ENCODE results near the gene TWNK.
"Not testable (repeated sequence)": the region's sequence is repeated elsewhere in the genome, so short reads cannot be mapped to it uniquely, and the experiment has no call there.

The TWNK gene

DNA sequence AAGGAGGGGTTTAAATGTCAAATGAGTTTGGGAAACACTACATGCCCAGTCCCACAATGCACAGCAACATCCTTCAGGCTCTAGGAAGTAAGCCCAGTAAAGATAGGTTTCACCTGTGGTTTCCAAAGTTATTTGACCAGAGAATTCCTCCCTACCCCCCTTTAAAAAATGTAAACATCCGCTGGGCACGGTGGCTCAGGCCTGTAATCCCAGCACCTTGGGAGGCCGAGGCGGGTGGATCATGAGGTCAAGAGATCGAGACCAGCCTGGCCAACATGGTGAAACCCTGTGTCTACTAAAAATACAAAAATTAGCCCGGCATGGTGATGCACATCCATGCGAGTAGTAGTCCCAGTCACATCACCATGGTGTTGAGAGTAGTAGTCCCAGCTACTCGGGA is 11.9 kb upstream of the TWNK start:
- not testable (repeated sequence) for DNase-seq

DNA sequence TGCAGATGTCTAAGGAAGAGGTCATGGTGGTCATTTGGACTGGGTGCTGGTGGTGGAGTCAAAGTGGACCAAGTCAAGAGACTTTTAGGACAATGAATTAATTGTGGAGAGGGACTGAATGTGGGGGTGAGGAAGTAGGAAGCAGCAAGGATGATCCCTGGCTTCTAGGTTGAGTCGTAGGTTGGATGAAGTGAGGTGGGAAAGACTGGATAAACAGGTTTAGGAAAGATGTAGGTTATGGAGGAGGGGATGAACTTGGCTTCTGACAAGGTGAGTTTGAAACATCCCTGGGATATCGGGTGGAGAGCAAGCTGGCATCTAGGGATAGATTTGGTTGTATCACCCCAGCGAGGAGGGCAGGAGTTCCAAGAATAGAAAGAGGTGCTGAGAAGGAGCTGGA is 10.4 kb upstream of the TWNK start:
- no peak for DNase-seq

DNA sequence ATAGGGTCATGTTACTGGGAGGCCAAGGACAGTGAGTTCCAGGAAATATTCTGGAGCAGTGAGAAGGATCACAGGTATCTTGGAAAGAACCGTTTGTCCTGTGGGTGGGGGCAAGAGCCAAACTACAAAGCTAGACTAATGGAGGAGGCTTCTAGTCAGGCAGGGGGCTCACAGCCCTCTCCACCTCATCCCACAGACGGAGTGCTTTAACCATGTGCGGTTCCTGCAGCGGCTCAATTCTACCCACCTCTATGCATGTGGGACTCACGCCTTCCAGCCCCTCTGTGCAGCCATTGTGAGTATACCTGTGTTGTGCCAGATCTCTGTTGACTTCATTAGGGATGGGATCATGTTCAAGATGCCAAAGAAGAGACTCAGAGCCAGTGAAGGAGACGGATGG is 9.9 kb upstream of the TWNK start:
- DNase-seq, result no peak

DNA sequence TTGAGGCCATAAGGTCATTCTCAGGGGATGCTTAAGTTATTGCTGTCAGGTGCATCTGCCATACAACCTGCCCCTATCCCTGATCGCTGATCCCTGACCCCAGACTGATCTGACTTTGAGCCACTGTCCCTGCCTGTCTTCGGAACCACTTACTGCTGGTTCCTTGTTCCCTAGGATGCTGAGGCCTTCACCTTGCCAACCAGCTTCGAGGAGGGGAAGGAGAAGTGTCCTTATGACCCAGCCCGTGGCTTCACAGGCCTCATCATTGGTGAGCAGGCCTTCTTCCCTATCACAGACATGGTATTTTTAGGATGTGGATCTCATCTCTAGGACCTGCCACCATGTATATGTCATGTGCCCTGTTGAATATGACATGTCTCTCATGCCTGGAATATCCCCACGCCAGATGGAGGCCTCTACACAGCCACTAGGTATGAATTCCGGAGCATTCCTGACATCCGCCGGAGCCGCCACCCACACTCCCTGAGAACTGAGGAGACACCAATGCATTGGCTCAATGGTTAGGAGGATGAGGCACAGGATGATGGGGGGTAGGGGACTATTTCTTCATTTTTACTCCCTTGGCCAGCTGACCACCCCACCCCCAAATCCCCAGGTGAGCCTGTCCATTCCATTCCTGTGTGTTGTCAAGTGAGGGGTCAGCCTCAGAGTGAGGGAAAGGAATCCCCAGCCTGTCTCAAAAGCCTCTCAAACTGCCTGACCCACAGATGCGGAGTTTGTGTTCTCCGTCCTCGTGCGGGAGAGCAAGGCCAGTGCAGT is 9.0 kb upstream of the TWNK start:
- no peak for DNase-seq

DNA sequence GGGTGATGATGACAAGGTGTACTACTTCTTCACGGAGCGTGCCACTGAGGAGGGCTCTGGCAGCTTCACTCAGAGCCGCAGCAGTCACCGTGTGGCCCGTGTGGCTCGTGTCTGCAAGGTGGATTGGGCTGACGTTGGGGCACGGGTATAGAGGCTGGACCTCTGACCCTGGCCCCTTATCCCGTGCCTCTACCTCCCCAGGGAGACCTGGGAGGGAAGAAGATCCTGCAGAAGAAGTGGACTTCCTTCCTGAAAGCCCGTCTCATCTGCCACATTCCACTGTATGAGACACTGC is 8.5 kb upstream of the TWNK start:
- no peak for DNase-seq

DNA sequence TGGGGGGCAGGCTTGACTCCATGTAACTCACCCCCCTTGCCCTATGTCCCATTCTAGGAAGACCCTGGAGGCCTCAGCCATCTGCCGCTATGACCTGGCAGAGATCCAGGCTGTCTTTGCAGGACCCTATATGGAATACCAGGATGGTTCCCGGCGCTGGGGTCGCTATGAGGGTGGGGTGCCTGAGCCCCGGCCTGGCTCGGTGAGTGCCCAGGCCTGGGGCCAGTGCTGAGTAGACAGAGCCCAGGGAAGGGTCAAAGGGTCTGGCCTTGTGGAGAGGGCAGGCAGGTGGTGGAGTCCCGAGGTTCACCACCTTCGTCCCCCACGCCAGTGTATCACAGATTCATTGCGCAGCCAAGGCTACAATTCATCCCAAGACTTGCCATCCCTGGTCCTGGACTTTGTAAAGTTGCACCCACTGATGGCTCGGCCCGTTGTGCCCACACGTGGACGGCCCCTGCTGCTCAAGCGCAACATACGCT is 7.5 kb upstream of the TWNK start:
- DNase-seq, result no peak

DNA sequence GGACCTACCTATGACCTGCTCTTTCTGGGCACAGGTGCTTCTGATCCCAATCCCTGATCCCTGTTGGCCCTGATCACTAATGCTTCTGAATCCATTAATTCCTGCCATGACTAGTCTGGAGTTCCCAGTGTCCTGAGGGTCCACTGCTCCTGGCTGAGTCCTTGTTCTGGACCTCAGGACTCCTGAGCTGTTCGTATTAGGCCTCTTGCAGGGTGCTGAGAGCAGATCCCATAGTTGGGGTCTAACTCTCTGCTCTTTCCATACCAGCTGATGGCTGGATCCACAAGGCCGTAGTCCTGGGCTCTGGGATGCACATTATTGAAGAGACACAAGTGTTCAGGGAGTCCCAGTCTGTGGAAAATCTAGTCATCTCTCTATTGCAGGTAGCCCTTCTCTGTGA is 7.0 kb upstream of the TWNK start:
- no peak for DNase-seq

DNA sequence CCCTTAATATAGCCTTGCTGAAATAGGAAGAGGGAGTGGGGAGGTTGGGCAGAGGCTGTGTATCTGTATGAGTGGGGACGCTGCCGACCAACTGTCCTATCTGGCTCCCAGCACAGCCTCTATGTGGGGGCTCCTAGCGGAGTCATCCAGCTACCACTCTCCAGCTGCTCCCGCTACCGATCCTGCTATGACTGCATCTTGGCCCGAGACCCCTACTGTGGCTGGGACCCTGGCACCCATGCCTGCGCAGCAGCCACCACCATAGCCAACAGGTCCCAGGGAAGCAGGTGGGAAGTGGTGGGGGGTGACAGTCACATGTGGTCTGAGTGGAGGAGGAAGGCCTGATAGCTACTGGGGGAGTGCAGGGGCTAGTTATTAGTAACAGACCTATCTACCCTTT is 6.6 kb upstream of the TWNK start:
- DNase-seq, result no peak

DNA sequence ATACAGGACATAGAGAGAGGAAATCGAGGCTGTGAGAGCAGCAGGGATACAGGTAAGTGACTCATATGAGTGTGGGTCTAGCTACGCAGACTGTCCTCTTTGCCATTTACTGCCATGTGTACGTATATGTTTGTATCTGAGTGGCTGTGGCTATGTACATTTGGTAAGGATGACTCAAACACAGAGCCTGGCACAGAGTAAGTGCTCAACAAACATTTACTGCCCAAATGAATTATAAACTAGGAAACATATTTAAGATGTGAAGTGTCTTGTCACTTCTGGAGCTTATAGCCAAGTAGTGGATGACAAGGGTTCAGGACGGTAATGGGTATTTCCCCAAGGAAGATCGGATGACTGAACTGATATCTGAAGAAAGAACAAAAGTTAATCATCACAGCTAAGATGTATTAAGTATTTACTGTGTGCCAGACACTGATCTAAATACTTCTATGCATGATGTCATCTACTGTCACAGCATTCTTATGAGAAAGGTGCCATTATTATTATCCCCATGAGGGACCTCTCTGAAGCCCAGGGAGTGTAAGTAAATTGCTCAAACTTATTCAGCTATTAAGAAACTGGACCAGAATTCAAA is 6.1 kb upstream of the TWNK start:
- DNase-seq, result no peak

DNA sequence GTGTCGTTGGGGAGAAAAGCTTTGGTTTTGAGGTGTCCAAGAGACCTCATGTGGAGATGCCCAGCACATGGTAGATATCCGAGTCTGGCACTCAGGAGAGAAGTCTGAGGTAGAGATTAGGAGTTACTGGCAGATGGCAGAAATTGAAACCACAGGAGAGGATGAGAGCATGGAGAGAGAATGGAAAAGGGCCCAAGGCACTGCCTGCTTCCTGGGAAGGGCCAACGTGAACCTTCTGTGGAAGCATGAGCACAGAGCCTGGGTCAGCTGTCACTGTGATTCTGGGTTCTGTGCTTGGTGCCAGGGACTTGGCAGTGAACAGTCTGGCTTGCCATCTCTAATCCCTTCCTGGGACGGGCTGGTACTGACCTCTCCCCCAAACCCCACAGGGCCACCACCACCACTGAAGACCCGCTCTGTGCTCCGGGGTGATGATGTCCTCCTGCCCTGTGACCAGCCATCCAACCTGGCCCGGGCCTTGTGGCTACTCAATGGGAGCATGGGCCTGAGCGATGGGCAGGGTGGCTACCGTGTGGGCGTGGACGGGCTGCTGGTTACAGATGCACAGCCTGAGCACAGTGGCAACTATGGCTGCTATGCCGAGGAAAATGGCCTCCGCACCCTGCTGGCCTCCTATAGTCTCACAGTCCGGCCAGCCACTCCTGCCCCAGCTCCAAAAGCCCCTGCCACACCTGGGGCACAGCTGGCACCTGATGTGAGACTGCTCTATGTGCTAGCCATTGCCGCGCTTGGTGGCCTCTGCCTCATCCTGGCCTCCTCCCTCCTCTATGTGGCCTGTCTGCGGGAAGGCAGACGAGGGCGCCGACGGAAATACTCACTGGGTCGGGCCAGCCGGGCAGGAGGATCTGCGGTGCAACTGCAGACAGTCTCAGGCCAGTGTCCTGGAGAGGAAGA is 4.2 kb upstream of the TWNK start:
- DNase-seq, result no peak

DNA sequence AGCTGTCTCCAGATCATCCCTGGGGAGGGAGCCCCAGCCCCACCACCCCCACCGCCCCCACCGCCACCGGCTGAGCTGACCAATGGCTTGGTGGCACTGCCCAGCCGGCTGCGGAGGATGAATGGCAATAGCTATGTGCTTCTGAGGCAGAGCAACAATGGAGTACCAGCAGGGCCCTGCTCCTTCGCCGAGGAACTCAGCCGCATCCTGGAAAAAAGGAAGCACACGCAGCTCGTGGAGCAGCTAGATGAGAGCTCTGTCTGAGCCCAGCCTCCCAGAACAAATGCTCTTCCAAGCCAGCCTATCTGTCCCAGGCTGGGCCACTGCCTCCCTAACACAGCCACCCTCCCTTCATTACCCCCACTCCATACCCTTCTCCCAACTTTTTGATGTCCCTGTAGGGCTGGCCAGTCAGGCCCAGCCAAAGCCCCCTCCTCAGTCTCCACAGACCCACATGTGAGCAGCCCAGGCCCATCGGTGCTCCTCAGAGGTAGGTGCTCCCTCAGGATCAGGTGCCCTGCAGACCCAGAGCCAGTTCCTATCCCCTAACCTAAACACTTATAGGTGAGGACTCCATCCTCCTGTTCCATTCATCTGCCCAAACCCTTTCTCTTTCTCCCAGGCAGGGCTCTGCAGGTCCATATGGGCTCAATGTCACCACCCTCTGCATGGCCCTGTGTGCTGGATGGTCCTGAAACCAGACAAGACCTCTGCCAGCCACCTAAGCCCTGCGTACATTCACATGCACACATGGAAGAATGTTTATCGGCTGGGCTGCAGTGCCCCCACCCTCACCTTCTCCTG is 3.3 kb upstream of the TWNK start:
- DNase-seq, result no peak

DNA sequence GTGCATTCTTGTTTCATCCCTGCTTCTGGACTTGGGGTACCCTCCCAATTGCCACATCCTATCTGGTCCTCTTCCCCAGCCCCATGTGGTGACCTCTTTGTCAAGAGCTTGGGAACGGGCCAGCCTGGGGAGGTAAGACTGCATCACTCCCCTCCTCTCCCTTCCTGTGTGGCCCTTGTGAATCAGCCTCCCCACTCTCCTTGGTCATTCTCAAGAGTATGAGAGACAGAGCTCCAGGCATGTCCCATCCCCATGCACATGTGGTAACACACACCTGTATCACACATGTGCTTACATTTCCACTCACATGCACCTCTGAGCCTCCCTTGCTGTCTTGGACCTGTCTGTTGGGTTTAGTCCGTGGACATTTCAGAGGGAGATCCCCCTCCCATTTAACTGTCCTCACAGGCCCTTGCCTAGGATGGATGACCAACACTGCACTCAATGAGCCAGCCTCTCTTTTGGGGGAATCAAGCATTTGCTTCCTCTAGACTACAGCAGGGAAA is 2.6 kb upstream of the TWNK start:
- no peak for DNase-seq

DNA sequence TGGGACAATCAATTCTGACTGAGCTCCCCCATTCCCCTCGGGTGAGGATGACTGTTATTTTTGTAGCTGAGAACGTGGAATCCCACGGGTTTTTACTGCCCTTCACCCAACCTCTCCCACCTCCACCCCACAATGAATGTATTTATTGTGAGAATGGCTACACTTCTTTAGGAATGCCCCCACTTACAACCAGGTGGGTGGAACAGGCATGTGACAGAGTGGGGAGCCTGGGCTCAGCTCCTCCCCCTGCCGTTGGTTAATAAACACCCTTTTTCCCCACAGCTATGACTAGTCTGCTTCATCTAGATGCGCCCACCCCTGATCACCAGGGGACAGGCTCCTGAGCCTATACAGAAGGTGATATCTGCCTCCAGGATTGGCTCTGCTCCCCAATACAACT is 2.0 kb upstream of the TWNK start:
- DNase-seq, result no peak

DNA sequence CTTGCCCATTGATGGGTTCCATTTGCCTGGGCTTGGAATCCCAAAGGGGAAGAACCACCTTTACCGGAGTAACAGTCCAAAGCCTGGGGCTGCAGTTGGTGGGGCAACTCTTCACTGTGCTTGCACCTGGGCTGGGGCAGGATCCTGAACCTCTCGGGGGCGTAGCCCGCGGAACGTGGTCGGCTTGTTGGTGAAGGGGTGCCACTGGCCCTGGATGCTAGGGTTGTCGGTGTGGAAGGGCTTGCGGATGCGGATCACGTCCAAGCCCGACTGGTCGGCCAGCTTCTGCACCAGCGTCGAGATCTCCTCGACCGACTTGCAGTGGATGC is 756 bp upstream of the TWNK start:
- no peak for DNase-seq

DNA sequence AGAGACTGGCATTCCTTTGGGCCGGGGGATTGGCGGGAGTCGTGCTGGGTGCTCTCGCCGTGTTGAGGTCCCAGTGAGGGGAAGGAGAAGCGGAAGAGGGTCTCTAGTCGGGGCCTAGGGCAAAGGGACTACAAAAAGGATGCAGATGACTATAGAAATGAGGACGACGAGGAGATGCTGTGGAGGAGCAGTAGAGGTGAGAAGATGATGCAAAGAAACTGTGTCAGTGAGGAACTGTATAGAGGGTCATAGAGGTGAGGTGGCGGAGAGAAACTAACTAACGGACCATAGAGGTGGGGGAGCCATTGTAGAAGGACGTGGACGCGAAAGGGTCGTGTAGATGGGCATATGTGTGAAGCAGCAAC is 324 bp downstream of the TWNK start:
- no peak for DNase-seq

DNA sequence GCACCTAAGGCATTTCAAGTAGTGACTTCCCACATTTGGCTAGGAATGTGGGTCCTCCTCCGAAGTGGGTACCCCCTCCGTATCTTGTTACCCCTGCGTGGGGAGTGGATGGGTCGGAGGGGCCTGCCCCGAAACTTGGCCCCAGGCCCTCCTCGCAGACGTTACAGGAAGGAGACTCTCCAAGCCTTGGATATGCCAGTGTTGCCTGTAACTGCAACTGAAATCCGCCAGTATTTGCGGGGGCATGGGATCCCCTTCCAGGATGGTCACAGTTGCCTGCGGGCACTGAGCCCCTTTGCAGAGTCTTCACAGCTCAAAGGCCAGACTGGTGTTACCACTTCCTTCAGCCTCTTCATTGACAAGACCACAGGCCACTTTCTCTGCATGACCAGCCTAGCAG is 823 bp downstream of the TWNK start:
- no peak for DNase-seq

DNA sequence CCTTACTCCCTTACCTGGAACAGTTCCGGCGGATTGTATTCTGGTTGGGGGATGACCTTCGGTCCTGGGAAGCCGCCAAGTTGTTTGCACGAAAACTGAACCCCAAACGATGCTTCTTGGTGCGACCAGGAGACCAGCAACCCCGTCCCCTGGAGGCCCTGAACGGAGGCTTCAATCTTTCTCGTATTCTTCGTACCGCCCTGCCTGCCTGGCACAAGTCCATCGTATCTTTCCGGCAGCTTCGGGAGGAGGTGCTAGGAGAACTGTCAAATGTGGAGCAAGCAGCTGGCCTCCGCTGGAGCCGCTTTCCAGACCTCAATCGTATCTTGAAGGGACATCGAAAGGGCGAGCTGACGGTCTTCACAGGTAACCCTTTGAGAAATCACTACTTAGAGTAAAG is 1.7 kb downstream of the TWNK start:
- DNase-seq, result no peak

DNA sequence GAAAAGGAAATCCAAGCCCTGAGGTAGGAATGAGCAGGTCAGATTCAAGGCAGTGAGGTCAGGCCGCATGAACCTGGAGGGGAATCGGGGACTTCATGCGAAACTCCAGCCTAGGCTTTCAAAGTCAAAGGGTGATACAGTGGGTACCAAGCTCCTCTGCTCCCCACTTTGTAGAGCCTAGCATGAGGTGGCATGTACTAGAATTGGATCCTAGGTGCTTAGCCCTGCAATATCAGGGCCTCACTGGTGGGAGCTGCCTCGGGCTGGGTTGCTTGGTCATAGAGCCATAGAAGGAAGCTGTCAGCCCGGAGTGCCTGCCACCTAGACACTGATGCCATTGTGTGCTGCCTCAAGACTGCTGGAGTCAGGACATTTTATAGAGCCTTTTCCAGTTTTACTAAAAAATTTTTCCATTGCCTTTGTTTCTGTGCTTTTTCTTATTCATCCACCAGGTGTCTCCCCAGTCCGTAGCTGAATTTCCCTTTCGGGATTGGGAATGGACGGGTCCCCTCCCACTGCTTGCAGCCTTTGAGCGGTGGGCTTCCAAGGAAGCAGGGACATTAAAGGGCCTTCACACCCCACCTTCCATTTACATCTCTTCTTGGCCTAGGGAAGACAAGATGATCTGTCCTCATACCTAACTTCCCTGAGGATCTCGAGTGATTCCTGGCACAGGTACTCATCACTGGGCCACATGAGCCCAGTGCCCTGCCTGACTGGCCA is 6.8 kb downstream of the TWNK start:
- DNase-seq, result no peak

DNA sequence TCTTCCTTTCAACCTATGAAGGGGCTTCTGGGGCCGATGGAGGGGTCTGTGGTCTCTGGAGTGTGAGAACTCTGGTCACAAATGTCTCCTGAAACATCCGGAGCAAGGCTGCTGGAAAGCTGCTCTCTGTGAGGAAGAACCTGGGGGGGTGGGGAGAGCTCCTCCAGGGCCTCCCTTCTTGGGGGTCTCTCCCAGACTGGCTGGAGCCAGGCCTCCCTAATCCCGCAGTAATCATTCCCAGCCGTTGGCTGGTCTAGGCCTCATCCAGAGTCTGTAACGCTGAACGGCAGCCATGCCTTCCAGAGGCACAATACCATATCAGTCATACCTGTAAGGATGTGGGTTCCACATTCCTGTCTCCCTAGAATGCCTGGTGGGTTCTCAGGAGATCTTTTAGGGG is 7.8 kb downstream of the TWNK start:
- DNase-seq, result no peak

DNA sequence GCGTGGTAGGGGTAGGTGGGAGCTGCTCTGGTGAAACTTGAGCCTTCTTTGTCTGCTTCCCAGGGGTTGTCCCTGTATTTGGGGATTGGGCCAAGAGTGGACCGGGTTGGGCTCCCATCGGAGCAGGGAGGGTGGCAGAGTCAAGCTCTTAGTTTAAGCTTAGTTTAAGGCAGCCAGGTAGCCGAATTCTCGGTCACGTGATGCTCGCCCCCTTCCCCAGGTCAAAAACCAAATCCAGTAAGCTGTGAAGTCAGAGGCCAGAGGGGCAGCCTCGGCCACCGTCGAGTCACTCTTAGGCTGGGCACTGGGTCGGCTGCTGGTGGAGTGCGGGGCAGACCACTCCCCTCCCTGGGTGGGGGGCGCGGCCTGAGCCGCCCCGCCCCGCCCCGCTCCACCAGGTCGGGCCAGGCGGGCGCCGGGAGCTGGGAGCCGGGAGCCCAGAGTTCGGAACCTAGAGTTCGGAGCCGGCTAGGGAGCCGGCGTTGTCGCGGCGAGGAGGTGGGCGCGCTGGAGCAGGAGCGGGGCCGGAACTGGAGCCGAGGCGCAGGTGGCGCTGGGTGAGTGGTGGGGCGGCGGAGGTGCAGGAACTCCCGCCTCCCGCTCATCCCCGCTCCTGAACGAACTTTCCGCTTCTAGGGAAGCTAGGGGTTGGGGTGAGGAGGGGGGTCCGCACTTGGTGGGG is 9.5 kb downstream of the TWNK start:
- peak; percentile 34 for DNase-seq

DNA sequence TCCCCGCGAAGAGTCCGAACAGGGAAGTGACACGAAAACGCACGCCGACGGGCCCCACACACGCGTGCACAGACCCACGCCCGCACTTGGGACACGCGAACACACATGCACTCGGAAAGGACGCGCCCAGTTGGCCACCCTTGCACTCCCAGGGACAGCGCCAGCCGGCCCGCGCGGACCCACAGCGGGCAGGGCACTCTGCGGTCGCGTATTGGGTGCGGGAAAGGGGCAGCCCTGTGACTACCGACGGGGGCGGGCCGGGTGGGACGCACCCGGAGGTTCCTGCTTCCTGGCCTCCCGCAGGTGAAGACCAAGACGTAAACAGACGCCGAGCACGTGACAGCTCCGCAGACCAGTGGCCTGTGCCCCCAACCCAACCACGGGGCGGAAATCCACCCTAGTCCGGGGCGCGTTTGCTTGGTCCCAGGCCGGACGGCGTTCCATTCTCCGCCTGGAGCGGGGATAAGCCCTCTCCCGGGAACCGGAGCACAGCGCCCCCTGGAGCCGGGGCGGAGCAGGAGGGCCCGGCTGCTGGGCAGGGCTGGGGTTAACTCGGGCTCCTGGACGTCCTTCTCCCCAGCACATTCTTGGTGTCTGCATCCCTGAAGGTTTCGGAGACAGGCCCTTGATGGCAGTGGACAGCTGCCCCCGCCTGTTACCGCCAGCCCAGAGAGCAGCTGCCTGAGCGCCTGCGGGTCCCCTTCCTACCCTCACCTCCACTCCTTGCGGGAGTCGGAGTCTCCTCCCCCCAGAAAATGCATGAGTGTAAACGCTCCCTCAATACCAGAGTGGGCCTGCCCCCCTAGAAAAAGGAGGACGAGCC is 10.2 kb downstream of the TWNK start:
- DNase-seq, result peak; percentile 72
